Psoas muscle (tissue), 8 donors: ENCODE results near the gene HIGD1B. TPM values are rescaled to one million over a fixed set of nuclear protein-coding genes. Genes with fewer than 3 reads are reported as not detected.
A peak's percentile ranks its signal among the peaks of the same experiment; 100 is the strongest.

Experiments
- ATAC-seq, 4 donors: fragments of 200-7000 bp; cut with Tn5 transposase; one replicate each; pipeline ENCODE4 v1.9.1; 2020; ENCODE audit warnings: moderate library complexity in 3 of 4, mild to moderate bottlenecking in 2 of 4
- DNase-seq, 2 donors: peaks; one replicate each; pipeline ENCODE4 v3.0.0-alpha.2; 2020
- H3K27ac ChIP-seq: fragments of 200-600 bp; one replicate; pipeline ENCODE4 v1.8.0; 2022
- H3K27me3 ChIP-seq, 3 donors: fragments of 200-600 bp in 1 of 3; one replicate each; pipeline versions ENCODE4 v1.6.1 to v1.8.0; 2013 to 2022; ENCODE audit warnings: low read length in 2 of 3, mild to moderate bottlenecking in 2 of 3, moderate library complexity in 1 of 3; ENCODE audit not compliant: insufficient read depth in 3 of 3
- H3K36me3 ChIP-seq, 2 donors: fragments of 200-600 bp in 1 of 2; one replicate each; pipeline versions ENCODE4 v1.6.1 to v1.8.0; 2013 to 2022; ENCODE audit warnings: low read depth in 1 of 2, mild to moderate bottlenecking in 1 of 2, moderate library complexity in 1 of 2; ENCODE audit not compliant: insufficient read depth in 1 of 2
- H3K4me1 ChIP-seq: fragments of 200-600 bp; one replicate; pipeline ENCODE4 v1.8.0; 2022
- H3K4me3 ChIP-seq: fragments of 200-600 bp; one replicate; pipeline ENCODE4 v1.8.0; 2022; ENCODE audit warnings: mild to moderate bottlenecking
- H3K9me3 ChIP-seq: fragments of 200-600 bp; one replicate; pipeline ENCODE4 v1.8.0; 2022
- WGBS, 3 donors: extraction: QIAGEN DNeasy Blood & Tissue Kit; methylation state at CpG; one replicate each; pipeline versions ENCODE4 v1.1.6 to v1.1.7; 2013; 5-methylcytosine and 5-hydroxymethylcytosine counted together
- intact Hi-C, 2 donors: fragments of 100-400 bp; cut with DNase I; formaldehyde crosslinking; loops; one replicate each; pipeline versions ENCODE4 v1.11.0 to v1.14.2; 2022
- polyA plus RNA-seq, 3 donors: library from polyadenylated mRNA; stranded (reverse); fragments of 200-250 nt; gene quantifications; one replicate each; pipeline ENCODE4 v1.2.3, GENCODE V29; 2013
- total RNA-seq, 4 donors: library from RNA; stranded (reverse); fragmentation: NEBNext Ultra II Directional in 2 of 4; extraction: Animal tissue kit (Norgen Biotek cat#: 25700) in 2 of 4; gene quantifications; one replicate each; pipeline versions ENCODE4 v1.2.1 to v1.2.4, GENCODE V29; 2021 to 2023
- TF ChIP-seq, protein P1 (sequence below): fragments of 200-600 bp; IDR thresholded peaks from one replicate; pipeline ENCODE4 v1.8.0; 2022; ENCODE audit warnings: antibody characterized with exemption
- donor health status: healthy with polysubstance abuse.
- donor health status: DM: no; HTN: no; CAD: no; lungs with moderate emphysema.
- donor health status: Bipolar disorder and iron deficiency.
- donor health status: healthy.
- donor health status: DM: yes; HTN: yes; CAD: no.
- donor health status: DM: no; HTN: no; CAD: no.
- donor health status: DM: no; HTN: no; CAD: no.
- donor health status: DM: yes; HTN: yes; CAD: no.

The HIGD1B gene
- total and polyA plus RNA-seq, 7 donors = 4.6 to 17.9 (median 10.0) TPM

DNA sequence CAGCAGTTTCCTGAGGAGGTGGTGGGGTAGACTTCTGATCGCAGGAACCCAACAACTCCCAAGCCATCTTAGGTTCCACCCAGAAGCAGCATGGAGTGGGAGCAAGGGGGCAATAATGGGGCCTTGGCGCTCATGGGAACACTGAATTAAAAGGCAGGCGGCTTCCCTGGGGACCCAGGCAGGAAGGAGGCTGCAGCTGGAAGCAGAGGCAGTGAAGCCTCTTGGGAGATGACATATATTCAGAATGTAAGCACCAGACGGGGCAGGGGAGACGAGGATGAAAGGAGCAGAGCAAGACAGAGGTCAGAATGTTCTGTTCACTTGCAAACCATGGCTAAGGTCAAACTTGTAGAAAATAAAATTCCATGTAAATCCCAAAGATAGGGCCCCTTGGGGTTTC is 2.9 kb downstream of the HIGD1B start:
- no peak overlapping the region for H3K4me3 ChIP-seq
- no peaks in the 10 kb centered on the region for H3K4me1 ChIP-seq
- TF ChIP-seq, protein P1, sequence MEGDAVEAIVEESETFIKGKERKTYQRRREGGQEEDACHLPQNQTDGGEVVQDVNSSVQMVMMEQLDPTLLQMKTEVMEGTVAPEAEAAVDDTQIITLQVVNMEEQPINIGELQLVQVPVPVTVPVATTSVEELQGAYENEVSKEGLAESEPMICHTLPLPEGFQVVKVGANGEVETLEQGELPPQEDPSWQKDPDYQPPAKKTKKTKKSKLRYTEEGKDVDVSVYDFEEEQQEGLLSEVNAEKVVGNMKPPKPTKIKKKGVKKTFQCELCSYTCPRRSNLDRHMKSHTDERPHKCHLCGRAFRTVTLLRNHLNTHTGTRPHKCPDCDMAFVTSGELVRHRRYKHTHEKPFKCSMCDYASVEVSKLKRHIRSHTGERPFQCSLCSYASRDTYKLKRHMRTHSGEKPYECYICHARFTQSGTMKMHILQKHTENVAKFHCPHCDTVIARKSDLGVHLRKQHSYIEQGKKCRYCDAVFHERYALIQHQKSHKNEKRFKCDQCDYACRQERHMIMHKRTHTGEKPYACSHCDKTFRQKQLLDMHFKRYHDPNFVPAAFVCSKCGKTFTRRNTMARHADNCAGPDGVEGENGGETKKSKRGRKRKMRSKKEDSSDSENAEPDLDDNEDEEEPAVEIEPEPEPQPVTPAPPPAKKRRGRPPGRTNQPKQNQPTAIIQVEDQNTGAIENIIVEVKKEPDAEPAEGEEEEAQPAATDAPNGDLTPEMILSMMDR = no peak
- peaks cover 6 to 60% of the 10 kb centered on the region in 2 donors for H3K36me3 ChIP-seq
- peak overlapping the region; percentile 24 for H3K27ac ChIP-seq
- intact Hi-C loops = loop anchor here in 1 of 2 donors (10.0 kb wide), 1 partner anchor 306 kb away; no protein-coding TSS in a partner anchor
- ATAC-seq = peak in 1 of 4 donors; percentile 41
- peak in 1 of 2 donors; percentile 24 for DNase-seq
- H3K27me3 ChIP-seq = no peaks in the 10 kb centered on the region
- no peaks in the 10 kb centered on the region for H3K9me3 ChIP-seq
- WGBS, 3 donors = 68 to 79% (median 72%) methylated on average over 5 of the region's 5 CpGs

DNA sequence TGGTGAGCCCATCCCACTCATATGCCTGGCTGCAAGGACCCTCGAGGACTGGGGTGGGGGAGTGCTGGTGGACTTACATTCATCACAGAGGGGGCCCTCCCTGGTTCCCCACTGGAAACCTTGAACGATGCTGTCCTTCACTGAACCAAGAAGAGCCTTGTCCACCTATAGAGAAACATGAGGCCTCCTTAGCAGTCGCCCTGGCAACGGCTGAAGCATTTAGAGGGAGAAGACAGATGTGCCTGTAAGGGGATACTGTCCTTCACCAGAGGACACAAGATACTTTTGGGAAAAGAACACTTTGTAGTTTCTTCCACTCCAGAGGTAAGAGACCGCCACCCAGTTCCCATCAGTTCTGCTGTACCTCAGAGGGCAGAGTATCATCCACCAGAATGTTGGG is 6.5 kb downstream of the HIGD1B start:
- no peaks in the 10 kb centered on the region for H3K4me1 ChIP-seq
- ATAC-seq = no peak
- no peak overlapping the region for H3K27ac ChIP-seq
- DNase-seq = no peak
- no peaks in the 10 kb centered on the region for H3K9me3 ChIP-seq
- 81 to 90% (median 88%) methylated on average over 5 of the region's 5 CpGs for WGBS, 3 donors
- H3K4me3 ChIP-seq = no peak overlapping the region
- no peaks in the 10 kb centered on the region for H3K27me3 ChIP-seq
- intact Hi-C loops = loop anchor here in 1 of 2 donors (10.0 kb wide), 1 partner anchor 309 kb away; no protein-coding TSS in a partner anchor
- TF ChIP-seq, protein P1 = no peak
- H3K36me3 ChIP-seq = peaks cover 14 to 96% of the 10 kb centered on the region in 2 donors

DNA sequence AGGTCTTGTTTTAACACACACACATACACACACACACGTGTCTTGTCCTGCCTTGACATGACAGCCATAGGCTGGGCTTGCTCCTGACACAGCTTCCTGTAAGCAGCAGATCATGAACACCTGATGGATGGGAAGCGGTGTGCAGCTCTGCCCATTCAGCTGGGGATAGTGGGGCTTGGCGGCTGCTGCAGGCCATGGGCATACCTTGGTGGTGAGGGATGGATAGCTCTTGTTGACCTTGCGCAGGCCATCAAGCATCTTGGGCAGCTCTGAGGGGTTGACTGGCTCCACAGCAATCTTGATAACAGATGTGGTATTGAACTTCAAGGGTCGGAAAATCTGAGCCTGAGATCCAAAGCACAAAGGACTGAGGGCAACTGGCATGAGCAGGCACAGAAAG is 12.0 kb downstream of the HIGD1B start:
- intact Hi-C loops = loop anchor here in 1 of 2 donors (10.0 kb wide), 1 partner anchor 315 kb away; no protein-coding TSS in a partner anchor

DNA sequence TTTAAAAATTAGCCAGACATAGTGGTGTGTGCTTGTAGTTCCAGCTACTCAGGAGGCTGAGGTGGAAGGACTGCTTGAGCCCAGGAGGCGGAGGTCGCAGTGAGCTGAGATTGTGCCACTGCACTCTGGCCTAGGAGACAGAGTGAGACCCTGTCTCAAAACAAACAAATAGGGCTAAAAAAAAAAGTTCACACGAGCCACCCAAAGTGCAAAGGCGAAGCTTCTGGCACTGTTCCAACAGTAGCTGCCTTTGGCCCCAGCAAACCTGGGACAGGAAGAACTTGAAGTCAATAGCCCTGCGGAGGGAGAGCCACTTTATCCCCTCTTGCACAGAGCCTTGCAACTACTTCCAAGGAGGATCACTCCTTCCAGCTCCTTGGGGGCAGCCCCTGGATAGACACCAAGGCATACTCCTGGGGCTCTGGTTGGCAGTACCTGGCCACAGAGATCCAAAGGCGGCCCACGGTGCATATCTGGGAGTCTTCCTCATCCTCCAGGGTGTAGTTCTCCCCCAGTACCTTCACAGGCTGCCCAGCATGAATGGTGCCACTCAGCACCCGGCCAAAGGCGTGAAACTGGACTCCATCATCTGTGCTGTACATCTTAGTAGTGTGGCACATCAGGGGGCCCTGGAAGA is 14.7 kb downstream of the HIGD1B start:
- Histone ChIP-seq H3K4me3 (no peak overlapping the region), H3K36me3 (peaks cover 20 to 96% of the 10 kb centered on the region in 2 donors), H3K27ac (no peak overlapping the region), H3K9me3 (no peaks in the 10 kb centered on the region), H3K4me1 (no peaks in the 10 kb centered on the region), H3K27me3 (no peaks in the 10 kb centered on the region)
- ATAC-seq = no peak
- DNase-seq = no peak
- 84 to 86% (median 85%) methylated on average over 9 of the region's 9 CpGs for WGBS, 3 donors
- TF ChIP-seq, protein P1 = no peak
- intact Hi-C loops = no loop called here

More for the DNA sequence above, 12.0 kb downstream of the HIGD1B start:
- DNase-seq (no peak), ATAC-seq (no peak)
- Histone ChIP-seq H3K27ac (no peak overlapping the region), H3K4me1 (no peaks in the 10 kb centered on the region), H3K4me3 (no peak overlapping the region), H3K27me3 (no peaks in the 10 kb centered on the region), H3K9me3 (no peaks in the 10 kb centered on the region), H3K36me3 (peaks cover 21 to 100% of the 10 kb centered on the region in 2 donors)
- WGBS, 3 donors = 79 to 94% (median 93%) methylated on average over 5 of the region's 5 CpGs
- TF ChIP-seq, protein P1 = no peak
